ENCODE results near the gene PCDHGC3.

Gene PCDHGC3

GRCh38 chr5:141514330-141515133 is 38.8 kb downstream of the PCDHGC3 start:
- Histone ChIP-seq H3K27me3 (ENCODE audit: insufficient read depth, poor library complexity, severe bottlenecking) (no peaks in the 10 kb centered on the region), H3K4me3 (replicated peaks; ENCODE audit: insufficient read depth, low read length) (no peak overlapping the region), H3K27ac (replicated peaks) (no peak overlapping the region)
- TF ChIP-seq SPI1 (IDR thresholded peaks at IDR 0.05; ENCODE audit: borderline replicate concordance, low read depth) (no peak), POLR2AphosphoS5 (IDR thresholded peaks at IDR 0.05; ENCODE audit: low read depth) (no peak), CTCF (IDR thresholded peaks at IDR 0.05; ENCODE audit: insufficient read depth, low read length) (no peak), GABPA (IDR thresholded peaks at IDR 0.05; ENCODE audit: low read depth) (no peak)
- DNase-seq (ENCODE audit: low read depth in 1 of 2, low spot score in 1 of 2) = no peak

GRCh38 chr5:141515141-141515540 is 39.4 kb downstream of the PCDHGC3 start:
- DNase-seq (ENCODE audit: low read depth in 1 of 2, low spot score in 1 of 2) = no peak
- TF ChIP-seq SPI1 (IDR thresholded peaks at IDR 0.05; ENCODE audit: borderline replicate concordance, low read depth) = no peak
- no peak for TF ChIP-seq POLR2AphosphoS5 (IDR thresholded peaks at IDR 0.05; ENCODE audit: low read depth)
- TF ChIP-seq REST (IDR thresholded peaks at IDR 0.05; ENCODE audit: insufficient replicate concordance, low read depth) = no peak
- TF ChIP-seq CTCF (IDR thresholded peaks at IDR 0.05; ENCODE audit: insufficient read depth, low read length) = no peak
- TF ChIP-seq GABPA (IDR thresholded peaks at IDR 0.05; ENCODE audit: low read depth) = no peak
- Histone ChIP-seq H3K27ac (replicated peaks) (no peak overlapping the region), H3K4me3 (replicated peaks; ENCODE audit: insufficient read depth, low read length) (no peak overlapping the region), H3K27me3 (ENCODE audit: insufficient read depth, poor library complexity, severe bottlenecking) (no peaks in the 10 kb centered on the region)

GRCh38 chr5:141515946-141516671 is 40.3 kb downstream of the PCDHGC3 start:
- no peaks in the 10 kb centered on the region for H3K27me3 ChIP-seq (ENCODE audit: insufficient read depth, poor library complexity, severe bottlenecking)
- no peak for TF ChIP-seq REST (IDR thresholded peaks at IDR 0.05; ENCODE audit: insufficient replicate concordance, low read depth)
- H3K27ac ChIP-seq (replicated peaks) = no peak overlapping the region
- DNase-seq (ENCODE audit: low read depth in 1 of 2, low spot score in 1 of 2) = no peak
- H3K4me3 ChIP-seq (replicated peaks; ENCODE audit: insufficient read depth, low read length) = no peak overlapping the region

- Histone ChIP-seq H3K4me3 (replicated peaks; ENCODE audit: insufficient read depth, low read length) (no peak overlapping the region), H3K27ac (replicated peaks) (no peak overlapping the region), H3K27me3 (ENCODE audit: insufficient read depth, poor library complexity, severe bottlenecking) (no peaks in the 10 kb centered on the region)
- TF ChIP-seq SPI1 (IDR thresholded peaks at IDR 0.05; ENCODE audit: borderline replicate concordance, low read depth) = no peak
- no peak for TF ChIP-seq POLR2AphosphoS5 (IDR thresholded peaks at IDR 0.05; ENCODE audit: low read depth)
- no peak for TF ChIP-seq REST (IDR thresholded peaks at IDR 0.05; ENCODE audit: insufficient replicate concordance, low read depth)
- TF ChIP-seq CTCF (IDR thresholded peaks at IDR 0.05; ENCODE audit: insufficient read depth, low read length) = no peak
- no peak for TF ChIP-seq GABPA (IDR thresholded peaks at IDR 0.05; ENCODE audit: low read depth)
- DNase-seq (ENCODE audit: low read depth in 1 of 2, low spot score in 1 of 2) = no peak
These were observed 40.9 kb downstream of the PCDHGC3 start for GRCh38 chr5:141516672-141517025.

All from HL-60 (cell line).